HepG2 (cell line): ENCODE results near the gene CARMIL3. TPM values are rescaled to one million over a fixed set of nuclear protein-coding genes. Genes with fewer than 3 reads are reported as not detected.

ENCODE experiments used
- ADNP ChIP-seq: sonication (generic); formaldehyde crosslinking; IDR thresholded peaks from 2 replicates; pipeline ENCODE4 v1.4.0; 2020; ENCODE audit warnings: missing genetic modification reagents
- BHLHE40 ChIP-seq: IDR thresholded peaks from 2 replicates; pipeline ENCODE4 v1.6.1; 2011; ENCODE audit warnings: low read length, improper control_type of control experiment
- CBX1 ChIP-seq: IDR thresholded peaks from one replicate; pipeline ENCODE4 v1.6.1; 2016; ENCODE audit warnings: antibody characterized with exemption, low read depth
- GLI4 ChIP-seq: sonication (generic); formaldehyde crosslinking; IDR thresholded peaks from 2 replicates; pipeline ENCODE4 v1.5.1; 2020; ENCODE audit warnings: missing genetic modification reagents, mild to moderate bottlenecking, moderate library complexity, borderline replicate concordance
- GPBP1L1 ChIP-seq: sonication (generic); formaldehyde crosslinking; IDR thresholded peaks from 2 replicates; pipeline ENCODE4 v1.5.0; 2020; ENCODE audit warnings: mild to moderate bottlenecking, missing genetic modification reagents
- GTF2F1 ChIP-seq: fragments of 150-350 bp; IDR thresholded peaks from 2 replicates; pipeline ENCODE4 v1.6.1; 2014; ENCODE audit warnings: low read length
- MAZ ChIP-seq, 2 experiments: sonication (generic) in 1 of 2; formaldehyde crosslinking in 1 of 2; IDR thresholded peaks; 2 replicates each; pipeline versions ENCODE4 v1.5.0 to v1.6.1; 2012 to 2020; ENCODE audit warnings: low read depth in 2 of 2, mild to moderate bottlenecking in 2 of 2, borderline replicate concordance in 1 of 2, improper control_type of control experiment in 1 of 2, low read length in 1 of 2, missing genetic modification reagents in 1 of 2, moderate library complexity in 1 of 2
- MEIS2 ChIP-seq: sonication (generic); formaldehyde crosslinking; IDR thresholded peaks from 2 replicates; pipeline ENCODE4 v1.9.0; 2021; ENCODE audit warnings: mild to moderate bottlenecking, missing genetic modification reagents
- MTF1 ChIP-seq: sonication (generic); formaldehyde crosslinking; IDR thresholded peaks from 2 replicates; pipeline ENCODE4 v1.5.0; 2020; ENCODE audit warnings: missing genetic modification reagents
- MZF1 ChIP-seq: sonication (generic); formaldehyde crosslinking; IDR thresholded peaks from 2 replicates; pipeline ENCODE4 v1.8.1; 2023; ENCODE audit warnings: mild to moderate bottlenecking, missing genetic modification reagents, borderline replicate concordance
- NFIC ChIP-seq: IDR thresholded peaks from 2 replicates; pipeline ENCODE4 v1.6.1; 2012; ENCODE audit warnings: mild to moderate bottlenecking, low read length, inconsistent platforms
- SNAI1 ChIP-seq: sonication (generic); formaldehyde crosslinking; IDR thresholded peaks from 2 replicates; pipeline ENCODE4 v1.5.0; 2020; ENCODE audit warnings: mild to moderate bottlenecking, missing genetic modification reagents, borderline replicate concordance
- ZNF281 ChIP-seq: sonication (generic); formaldehyde crosslinking; IDR thresholded peaks from 2 replicates; pipeline ENCODE4 v1.4.0; 2020; ENCODE audit warnings: missing genetic modification reagents, borderline replicate concordance
- ZNF549 ChIP-seq: sonication (generic); formaldehyde crosslinking; IDR thresholded peaks from 2 replicates; pipeline ENCODE4 v1.5.0; 2020; ENCODE audit warnings: missing genetic modification reagents
- ZNF572 ChIP-seq: sonication (generic); formaldehyde crosslinking; IDR thresholded peaks from 2 replicates; pipeline ENCODE4 v1.5.1; 2020; ENCODE audit warnings: mild to moderate bottlenecking, missing genetic modification reagents
- ZNF83 ChIP-seq: sonication (generic); formaldehyde crosslinking; IDR thresholded peaks from 2 replicates; pipeline ENCODE4 v1.4.0; 2020; ENCODE audit warnings: missing genetic modification reagents, mild to moderate bottlenecking, borderline replicate concordance
- polyA plus RNA-seq, 8 experiments: library from polyadenylated mRNA; depleted of rRNA in 3 of 8; stranded (reverse) in 7 of 8; unstranded in 1 of 8; fragments of >200 nt; fragmentation: Illumina TruSeq in 4 of 8; extraction: Trizol in 4 of 8; gene quantifications; 2 replicates each; pipeline versions ENCODE4 v1.2.1 to v1.2.3, GENCODE V29; 2011 to 2016; ENCODE audit warnings: low read depth in 4 of 8, missing spikeins in 1 of 8, mixed read lengths in 1 of 8; ENCODE audit not compliant: insufficient read depth in 1 of 8
- total RNA-seq, 5 experiments: library from RNA; depleted of rRNA; stranded (reverse); fragments of >200 nt; fragmentation: Illumina TruSeq; extraction: Trizol; gene quantifications; 2 replicates each; pipeline ENCODE4 v1.2.3, GENCODE V29; 2016; ENCODE audit warnings: low read depth in 1 of 5

The CARMIL3 gene
- total and polyA plus RNA-seq, 2 of the 13 experiments (the other 11 are each of a cell fraction or from before 2014, with no cell fraction given), result 0.27 to 0.55 TPM

- no peak for TF ChIP-seq GPBP1L1 (CRISPR knock-in tag)
- no peak for TF ChIP-seq SNAI1 (CRISPR knock-in tag)
- TF ChIP-seq ZNF83, result no peak
- TF ChIP-seq GTF2F1, result no peak
- TF ChIP-seq GLI4 (CRISPR knock-in tag), result peak; percentile 59; the same call in 1 of the 2 replicates
- TF ChIP-seq MTF1, result peak; percentile 14; the same call in 1 of the 2 replicates
- no peak for TF ChIP-seq CBX1
- TF ChIP-seq ZNF281, result no peak
- TF ChIP-seq ZNF572 (CRISPR knock-in tag), result 0 out of 2 replicates have a peak, but pooled peaks have one; percentile 50
- TF ChIP-seq BHLHE40, result no peak
- TF ChIP-seq ZNF549, result no peak
- no peak for TF ChIP-seq ADNP (CRISPR knock-in tag)
- no peak for TF ChIP-seq NFIC
- TF ChIP-seq MAZ (IDR thresholded peaks at IDR 0.05; ENCODE audit: borderline replicate concordance, low read depth, low read length), result 0 out of 2 replicates have a peak, but pooled peaks have one; percentile 48
- TF ChIP-seq MAZ (CRISPR knock-in tag; IDR thresholded peaks at IDR 0.05; ENCODE audit: low read depth), result peak; percentile 78
- TF ChIP-seq MZF1, result no peak
- TF ChIP-seq MEIS2 (CRISPR knock-in tag), result no peak; the same call in 1 of the 2 replicates
Observed at GRCh38 chr14:24013654-24014514, 37.9 kb upstream of the CARMIL3 start (continued).
